ENCODE results near the gene SLC39A11. TPM values are rescaled to one million over a fixed set of nuclear protein-coding genes. Genes with fewer than 3 reads are reported as not detected.
"Not testable (repeated sequence)": the region's sequence is repeated elsewhere in the genome, so short reads cannot be mapped to it uniquely, and the experiment has no call there.

SLC39A11 gene
- total RNA-seq, 1 donor from 2014 or later = 13.2 TPM

GRCh38 chr17:72710202-72710601, 382.3 kb downstream of the SLC39A11 start:
- Mint-ChIP-seq H3K9me3 (ENCODE audit: unreplicated experiment) (no peaks in the 10 kb centered on the region), H3K4me1 (ENCODE audit: unreplicated experiment) (no peaks in the 10 kb centered on the region), H3K4me3 (ENCODE audit: unreplicated experiment) (no peak overlapping the region)

GRCh38 chr17:72708682-72709081, 383.8 kb downstream of the SLC39A11 start:
- DNase-seq (ENCODE audit: low spot score); H3K27me3 Mint-ChIP-seq (ENCODE audit: unreplicated experiment); H3K27ac Mint-ChIP-seq (ENCODE audit: unreplicated experiment); H3K36me3 Mint-ChIP-seq (ENCODE audit: low read depth, unreplicated experiment); H3K4me1 Mint-ChIP-seq (ENCODE audit: unreplicated experiment); H3K9me3 Mint-ChIP-seq (ENCODE audit: unreplicated experiment); H3K4me3 Mint-ChIP-seq (ENCODE audit: unreplicated experiment): not testable (repeated sequence)

More at GRCh38 chr17:72710202-72710601, 382.3 kb downstream of the SLC39A11 start:
- Mint-ChIP-seq H3K27ac (ENCODE audit: unreplicated experiment) (no peak overlapping the region), H3K27me3 (ENCODE audit: unreplicated experiment) (no peaks in the 10 kb centered on the region), H3K36me3 (ENCODE audit: low read depth, unreplicated experiment) (no peaks in the 10 kb centered on the region)
- no peak for DNase-seq (ENCODE audit: low spot score)
- TF ChIP-seq CTCF (IDR thresholded peaks at IDR 0.05; ENCODE audit: unreplicated experiment) = no peak

- H3K4me1 Mint-ChIP-seq (ENCODE audit: unreplicated experiment) = no peaks in the 10 kb centered on the region
- DNase-seq (ENCODE audit: low spot score) = no peak
- TF ChIP-seq CTCF (IDR thresholded peaks at IDR 0.05; ENCODE audit: unreplicated experiment) = no peak
- no peaks in the 10 kb centered on the region for H3K36me3 Mint-ChIP-seq (ENCODE audit: low read depth, unreplicated experiment)
- H3K4me3 Mint-ChIP-seq (ENCODE audit: unreplicated experiment) = no peak overlapping the region
- H3K9me3 Mint-ChIP-seq (ENCODE audit: unreplicated experiment) = no peaks in the 10 kb centered on the region
- H3K27ac Mint-ChIP-seq (ENCODE audit: unreplicated experiment) = no peak overlapping the region
- peaks cover 2% of the 10 kb centered on the region for H3K27me3 Mint-ChIP-seq (ENCODE audit: unreplicated experiment)
Measured at GRCh38 chr17:72707881-72708280, 384.6 kb downstream of the SLC39A11 start.

- DNase-seq (ENCODE audit: low spot score) = no peak
- Mint-ChIP-seq H3K4me1 (ENCODE audit: unreplicated experiment) (no peaks in the 10 kb centered on the region), H3K36me3 (ENCODE audit: low read depth, unreplicated experiment) (no peaks in the 10 kb centered on the region), H3K4me3 (ENCODE audit: unreplicated experiment) (no peak overlapping the region), H3K9me3 (ENCODE audit: unreplicated experiment) (no peaks in the 10 kb centered on the region), H3K27me3 (ENCODE audit: unreplicated experiment) (peaks cover 2% of the 10 kb centered on the region), H3K27ac (ENCODE audit: unreplicated experiment) (no peak overlapping the region)
- TF ChIP-seq CTCF (IDR thresholded peaks at IDR 0.05; ENCODE audit: unreplicated experiment) = no peak
Measured at GRCh38 chr17:72706396-72706981, 386.0 kb downstream of the SLC39A11 start.

- no peak for TF ChIP-seq CTCF (IDR thresholded peaks at IDR 0.05; ENCODE audit: unreplicated experiment)
- Mint-ChIP-seq H3K9me3 (ENCODE audit: unreplicated experiment) (no peaks in the 10 kb centered on the region), H3K27me3 (ENCODE audit: unreplicated experiment) (peaks cover 2% of the 10 kb centered on the region), H3K36me3 (ENCODE audit: low read depth, unreplicated experiment) (no peaks in the 10 kb centered on the region), H3K4me3 (ENCODE audit: unreplicated experiment) (no peak overlapping the region), H3K4me1 (ENCODE audit: unreplicated experiment) (no peaks in the 10 kb centered on the region), H3K27ac (ENCODE audit: unreplicated experiment) (no peak overlapping the region)
- no peak for DNase-seq (ENCODE audit: low spot score)
Measured at GRCh38 chr17:72705905-72706395, 386.5 kb downstream of the SLC39A11 start.
